ENCODE results near the gene EML2. TPM values are rescaled to one million over a fixed set of nuclear protein-coding genes. Genes with fewer than 3 reads are reported as not detected.

EML2 gene
- total and polyA plus RNA-seq, 4 donors, result 37.6 to 135 (median 99.7) TPM

DNA sequence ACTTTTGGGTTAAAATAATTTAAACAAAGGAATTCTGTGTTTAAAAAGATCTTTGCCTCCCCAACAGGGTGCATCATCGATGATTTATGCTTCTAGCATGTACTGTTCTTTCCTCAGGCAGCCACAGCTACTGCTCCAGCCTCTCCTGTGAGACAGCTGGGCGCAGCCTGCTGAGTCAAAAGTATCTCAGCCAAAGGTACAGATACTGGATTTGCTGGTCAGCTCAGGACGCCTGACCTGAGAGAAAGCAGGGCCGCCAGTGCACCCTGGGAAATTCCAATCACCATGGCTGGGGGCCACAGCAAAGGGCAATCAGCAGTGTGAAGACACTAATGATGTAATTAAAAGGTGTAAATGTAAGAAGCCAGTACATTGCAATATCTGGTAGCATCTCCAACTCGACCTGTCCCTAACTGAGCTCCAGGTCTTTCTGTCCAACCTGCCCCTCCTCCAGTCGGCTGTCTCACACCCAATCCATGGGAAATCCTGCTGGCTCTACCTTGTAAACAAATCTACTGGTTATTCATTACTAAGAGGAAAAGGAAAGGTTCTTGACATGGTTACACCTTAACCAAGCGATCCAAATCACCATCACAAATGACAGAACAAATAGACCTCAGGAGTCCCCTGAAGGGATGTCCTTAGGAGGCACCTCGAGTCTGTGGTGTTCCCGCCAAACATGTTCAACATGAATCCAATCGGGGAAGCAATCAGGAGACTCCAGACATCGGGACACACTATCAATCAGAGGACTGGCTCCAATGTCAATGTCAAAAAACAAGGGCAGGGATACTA, 61.9 kb downstream of the EML2 start:
- Histone ChIP-seq H3K9me3 (ENCODE audit: control insufficient read depth, insufficient read depth, low read length) (no peaks in the 10 kb centered on the region), H3K4me1 (ENCODE audit: control insufficient read depth, insufficient read depth, low read length) (no peaks in the 10 kb centered on the region), H3K27me3 (ENCODE audit: control insufficient read depth, insufficient read depth, low read length) (no peaks in the 10 kb centered on the region), H3K27ac (ENCODE audit: low read depth, low read length) (no peak overlapping the region), H3K36me3 (ENCODE audit: control insufficient read depth, insufficient read depth, low read length) (no peaks in the 10 kb centered on the region), H3K4me3 (ENCODE audit: low read depth, low read length) (no peak overlapping the region)
- no peak for DNase-seq (ENCODE audit: low read depth in 4 of 6, low spot score in 6 of 6)
- 46% methylated on average over 8 of the region's 11 CpGs for WGBS (ENCODE audit: insufficient coverage)

DNA sequence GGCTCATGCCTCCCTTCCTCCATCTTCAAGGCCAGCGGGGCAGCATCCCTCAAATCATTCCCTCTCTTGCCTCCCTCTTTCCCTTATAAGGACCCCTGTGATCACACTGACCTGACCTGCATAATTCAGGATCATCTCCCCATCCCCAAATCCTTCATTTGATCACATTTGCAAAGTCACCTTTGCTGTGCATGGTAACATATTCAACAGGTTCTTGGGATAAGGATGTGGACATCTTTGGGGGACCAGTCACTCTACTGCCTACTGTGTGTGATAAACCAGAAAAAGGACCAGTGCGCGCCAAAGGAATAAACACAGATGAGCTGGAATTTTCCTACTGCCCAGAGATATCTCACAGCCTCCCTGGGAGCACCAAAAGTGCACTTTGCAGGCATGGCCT, 62.5 kb downstream of the EML2 start:
- Histone ChIP-seq H3K27ac (ENCODE audit: low read depth, low read length) (no peak overlapping the region), H3K36me3 (ENCODE audit: control insufficient read depth, insufficient read depth, low read length) (no peaks in the 10 kb centered on the region), H3K4me3 (ENCODE audit: low read depth, low read length) (no peak overlapping the region), H3K9me3 (ENCODE audit: control insufficient read depth, insufficient read depth, low read length) (no peaks in the 10 kb centered on the region), H3K4me1 (ENCODE audit: control insufficient read depth, insufficient read depth, low read length) (no peaks in the 10 kb centered on the region), H3K27me3 (ENCODE audit: control insufficient read depth, insufficient read depth, low read length) (no peaks in the 10 kb centered on the region)
- no peak for DNase-seq (ENCODE audit: low read depth in 4 of 6, low spot score in 6 of 6)
- WGBS (ENCODE audit: insufficient coverage), result 100% methylated on average over 1 of the region's 3 CpGs

- H3K4me3 ChIP-seq (ENCODE audit: low read depth, low read length), result no peak overlapping the region
- no CpG with 5 or more reads among the region's 5 CpGs for WGBS (ENCODE audit: insufficient coverage)
These were observed 64.0 kb downstream of the EML2 start for GRCh38 chr19:45575216-45575615.

DNA sequence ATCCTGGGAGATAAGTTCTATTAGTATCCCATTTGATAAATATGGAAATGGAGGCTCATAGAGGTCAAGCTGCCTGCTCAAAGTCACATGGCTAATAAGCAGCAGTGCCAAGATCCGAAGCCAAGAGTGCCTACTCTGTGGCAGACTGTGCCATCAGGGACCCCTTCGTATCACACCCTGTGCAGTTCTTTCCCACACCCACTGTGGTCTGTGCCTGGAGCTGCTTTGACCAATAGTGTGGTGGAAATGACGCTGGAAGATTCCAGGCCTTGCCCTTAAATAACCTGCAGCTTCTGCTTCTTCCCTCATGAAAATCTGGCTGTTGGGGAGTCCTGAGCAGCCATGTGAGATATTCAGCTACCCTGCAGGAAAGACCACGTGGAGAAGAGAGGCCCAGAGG, 64.7 kb downstream of the EML2 start:
- H3K9me3 ChIP-seq (ENCODE audit: control insufficient read depth, insufficient read depth, low read length), result no peaks in the 10 kb centered on the region
- no peak overlapping the region for H3K4me3 ChIP-seq (ENCODE audit: low read depth, low read length)
- 89% methylated on average over 3 of the region's 4 CpGs for WGBS (ENCODE audit: insufficient coverage)
- no peaks in the 10 kb centered on the region for H3K36me3 ChIP-seq (ENCODE audit: control insufficient read depth, insufficient read depth, low read length)
- DNase-seq (ENCODE audit: low read depth in 4 of 6, low spot score in 6 of 6), result no peak
- H3K27ac ChIP-seq (ENCODE audit: low read depth, low read length), result no peak overlapping the region
- H3K4me1 ChIP-seq (ENCODE audit: control insufficient read depth, insufficient read depth, low read length), result no peaks in the 10 kb centered on the region
- no peaks in the 10 kb centered on the region for H3K27me3 ChIP-seq (ENCODE audit: control insufficient read depth, insufficient read depth, low read length)

More at GRCh38 chr19:45575216-45575615, 64.0 kb downstream of the EML2 start:
- no peaks in the 10 kb centered on the region for H3K9me3 ChIP-seq (ENCODE audit: control insufficient read depth, insufficient read depth, low read length)
- DNase-seq (ENCODE audit: low read depth in 4 of 6, low spot score in 6 of 6), result no peak
- no peaks in the 10 kb centered on the region for H3K27me3 ChIP-seq (ENCODE audit: control insufficient read depth, insufficient read depth, low read length)
- H3K4me1 ChIP-seq (ENCODE audit: control insufficient read depth, insufficient read depth, low read length), result no peaks in the 10 kb centered on the region
- no peaks in the 10 kb centered on the region for H3K36me3 ChIP-seq (ENCODE audit: control insufficient read depth, insufficient read depth, low read length)
- H3K27ac ChIP-seq (ENCODE audit: low read depth, low read length), result no peak overlapping the region

GRCh38 chr19:45571457-45572220, 67.6 kb downstream of the EML2 start:
- Histone ChIP-seq H3K4me3 (ENCODE audit: low read depth, low read length) (no peak overlapping the region), H3K27me3 (ENCODE audit: control insufficient read depth, insufficient read depth, low read length) (no peaks in the 10 kb centered on the region), H3K27ac (ENCODE audit: low read depth, low read length) (no peak overlapping the region), H3K4me1 (ENCODE audit: control insufficient read depth, insufficient read depth, low read length) (no peaks in the 10 kb centered on the region), H3K9me3 (ENCODE audit: control insufficient read depth, insufficient read depth, low read length) (no peaks in the 10 kb centered on the region), H3K36me3 (ENCODE audit: control insufficient read depth, insufficient read depth, low read length) (no peaks in the 10 kb centered on the region)
- no CpG with 5 or more reads among the region's 8 CpGs for WGBS (ENCODE audit: insufficient coverage)
- no peak for DNase-seq (ENCODE audit: low read depth in 4 of 6, low spot score in 6 of 6)

DNA sequence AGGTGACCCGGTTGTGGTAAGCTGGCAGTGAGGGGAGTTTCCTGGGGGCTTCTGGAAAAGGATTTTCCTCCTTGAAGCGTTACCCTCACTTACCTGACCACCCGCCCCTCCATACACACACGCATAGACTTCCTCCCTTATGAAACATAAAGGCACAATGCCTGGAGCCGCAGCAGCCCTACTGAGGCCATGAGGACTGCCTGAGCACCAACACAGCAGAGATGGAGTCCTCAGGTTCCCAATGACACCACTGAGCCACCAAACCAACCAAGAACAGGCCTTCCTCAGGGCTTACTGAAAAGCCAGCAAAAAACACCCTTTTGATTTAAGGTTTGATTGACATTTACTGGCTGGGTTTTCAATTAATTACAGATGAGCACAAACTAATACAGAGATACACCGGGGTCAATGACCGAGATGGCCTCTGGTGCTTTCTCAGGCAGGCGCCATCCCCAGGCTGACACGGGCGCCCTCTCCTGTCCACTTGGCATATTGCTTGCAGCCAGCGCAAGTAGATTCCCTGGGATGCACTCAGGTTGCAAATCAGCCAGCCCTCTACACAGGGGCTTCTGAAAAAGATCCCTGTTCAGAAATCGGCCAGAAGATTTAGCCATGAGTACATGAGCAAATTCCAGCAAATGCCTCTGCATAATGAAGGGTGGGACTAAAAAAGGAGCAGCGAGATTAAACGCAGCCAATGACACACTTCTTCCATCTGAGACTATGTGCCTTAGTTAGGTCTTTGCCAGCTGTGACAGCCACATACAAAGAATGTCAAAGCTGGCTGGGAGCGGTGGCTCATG, 69.4 kb downstream of the EML2 start:
- Histone ChIP-seq H3K27me3 (ENCODE audit: control insufficient read depth, insufficient read depth, low read length) (no peaks in the 10 kb centered on the region), H3K27ac (ENCODE audit: low read depth, low read length) (no peak overlapping the region), H3K36me3 (ENCODE audit: control insufficient read depth, insufficient read depth, low read length) (no peaks in the 10 kb centered on the region), H3K9me3 (ENCODE audit: control insufficient read depth, insufficient read depth, low read length) (no peaks in the 10 kb centered on the region), H3K4me1 (ENCODE audit: control insufficient read depth, insufficient read depth, low read length) (no peaks in the 10 kb centered on the region), H3K4me3 (ENCODE audit: low read depth, low read length) (no peak overlapping the region)
- no peak for DNase-seq (ENCODE audit: low read depth in 4 of 6, low spot score in 6 of 6)
- WGBS (ENCODE audit: insufficient coverage), result 41% methylated on average over 14 of the region's 15 CpGs

GRCh38 chr19:45568732-45569131, 70.5 kb downstream of the EML2 start:
- Histone ChIP-seq H3K4me1 (ENCODE audit: control insufficient read depth, insufficient read depth, low read length) (no peaks in the 10 kb centered on the region), H3K36me3 (ENCODE audit: control insufficient read depth, insufficient read depth, low read length) (no peaks in the 10 kb centered on the region), H3K4me3 (ENCODE audit: low read depth, low read length) (no peak overlapping the region), H3K9me3 (ENCODE audit: control insufficient read depth, insufficient read depth, low read length) (no peaks in the 10 kb centered on the region), H3K27me3 (ENCODE audit: control insufficient read depth, insufficient read depth, low read length) (no peaks in the 10 kb centered on the region), H3K27ac (ENCODE audit: low read depth, low read length) (no peak overlapping the region)
- no peak for DNase-seq (ENCODE audit: low read depth in 4 of 6, low spot score in 6 of 6)
- WGBS (ENCODE audit: insufficient coverage), result 88% methylated on average over 3 of the region's 3 CpGs

- Histone ChIP-seq H3K36me3 (ENCODE audit: control insufficient read depth, insufficient read depth, low read length) (no peaks in the 10 kb centered on the region), H3K27me3 (ENCODE audit: control insufficient read depth, insufficient read depth, low read length) (no peaks in the 10 kb centered on the region), H3K9me3 (ENCODE audit: control insufficient read depth, insufficient read depth, low read length) (no peaks in the 10 kb centered on the region), H3K4me3 (ENCODE audit: low read depth, low read length) (no peak overlapping the region), H3K27ac (ENCODE audit: low read depth, low read length) (no peak overlapping the region), H3K4me1 (ENCODE audit: control insufficient read depth, insufficient read depth, low read length) (no peaks in the 10 kb centered on the region)
- no CpG with 5 or more reads among the region's 2 CpGs for WGBS (ENCODE audit: insufficient coverage)
- no peak for DNase-seq (ENCODE audit: low read depth in 4 of 6, low spot score in 6 of 6)
These were observed 71.6 kb downstream of the EML2 start for GRCh38 chr19:45567609-45568008.

DNA sequence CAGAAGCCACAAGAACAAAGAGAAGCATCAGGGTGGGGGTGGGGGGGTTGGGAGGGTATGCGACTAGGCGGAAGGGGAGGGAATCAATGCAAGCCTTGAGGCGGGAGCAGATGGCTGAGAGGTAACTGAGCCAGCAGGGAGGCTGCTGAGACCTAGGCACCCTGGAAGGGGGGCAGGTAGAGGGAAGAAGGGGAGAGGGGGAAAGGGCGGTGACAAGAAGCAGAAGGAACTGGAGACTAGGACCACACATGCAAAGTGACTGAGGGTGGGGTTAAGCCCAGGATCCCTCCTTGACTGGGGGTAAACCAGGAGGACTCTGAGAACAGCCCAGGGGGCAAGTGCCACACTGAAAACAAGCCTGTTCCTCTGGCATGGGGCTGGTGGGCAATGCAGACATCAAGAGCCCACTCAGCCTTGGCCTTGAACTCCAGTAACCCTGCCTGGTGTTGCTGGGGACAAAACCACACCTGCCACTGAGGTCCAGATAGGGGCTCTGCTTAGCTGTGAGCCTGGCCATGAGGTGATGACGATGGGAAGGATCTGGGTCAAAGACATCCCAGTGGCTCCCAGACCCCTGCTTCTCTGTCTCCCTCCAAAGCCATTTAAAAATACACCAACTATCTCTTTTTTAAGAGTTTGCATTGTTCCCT, 74.9 kb downstream of the EML2 start:
- no peak for DNase-seq (ENCODE audit: low read depth in 4 of 6, low spot score in 6 of 6)
- no peaks in the 10 kb centered on the region for H3K9me3 ChIP-seq (ENCODE audit: control insufficient read depth, insufficient read depth, low read length)
- no peak overlapping the region for H3K27ac ChIP-seq (ENCODE audit: low read depth, low read length)
- no peak overlapping the region for H3K4me3 ChIP-seq (ENCODE audit: low read depth, low read length)
- no peaks in the 10 kb centered on the region for H3K27me3 ChIP-seq (ENCODE audit: control insufficient read depth, insufficient read depth, low read length)
- H3K4me1 ChIP-seq (ENCODE audit: control insufficient read depth, insufficient read depth, low read length), result no peaks in the 10 kb centered on the region
- 52% methylated on average over 5 of the region's 5 CpGs for WGBS (ENCODE audit: insufficient coverage)
- peaks cover 2% of the 10 kb centered on the region for H3K36me3 ChIP-seq (ENCODE audit: control insufficient read depth, insufficient read depth, low read length)

All from spinal cord (tissue), 10 donors.